Measurements from ENCODE around the gene DPP6. TPM values are rescaled to one million over a fixed set of nuclear protein-coding genes. Genes with fewer than 3 reads are reported as not detected.
"Not testable (repeated sequence)": the region's sequence is repeated elsewhere in the genome, so short reads cannot be mapped to it uniquely, and the experiment has no call there.

DPP6 gene
- total and polyA plus RNA-seq, 2 experiments from 2014 or later = 0.21 TPM; not detected in 1

- not testable (repeated sequence) for H3K4me3 ChIP-seq; H3K4me1 ChIP-seq (ENCODE audit: low read depth); H3K27me3 ChIP-seq; H3K27ac ChIP-seq; DNase-seq (ENCODE audit: low read depth in 1 of 2, low spot score in 1 of 2); H3K9me3 ChIP-seq (ENCODE audit: low read depth); H3K36me3 ChIP-seq
These were observed 96.8 kb downstream of the DPP6 start for GRCh38 chr7:154148791-154149516.

- H3K36me3 ChIP-seq; H3K9me3 ChIP-seq (ENCODE audit: low read depth); DNase-seq (ENCODE audit: low read depth in 1 of 2, low spot score in 1 of 2); H3K27ac ChIP-seq; H3K4me1 ChIP-seq (ENCODE audit: low read depth); H3K4me3 ChIP-seq; H3K27me3 ChIP-seq: not testable (repeated sequence)
These were observed 98.5 kb downstream of the DPP6 start for GRCh38 chr7:154150656-154151055.

GRCh38 chr7:154151306-154151705, 99.1 kb downstream of the DPP6 start:
- not testable (repeated sequence) for DNase-seq (ENCODE audit: low read depth in 1 of 2, low spot score in 1 of 2); H3K27ac ChIP-seq; H3K9me3 ChIP-seq (ENCODE audit: low read depth); H3K4me1 ChIP-seq (ENCODE audit: low read depth); H3K36me3 ChIP-seq; H3K27me3 ChIP-seq; H3K4me3 ChIP-seq

- H3K36me3 ChIP-seq; H3K27ac ChIP-seq; DNase-seq (ENCODE audit: low read depth in 1 of 2, low spot score in 1 of 2); H3K27me3 ChIP-seq; H3K9me3 ChIP-seq (ENCODE audit: low read depth); H3K4me1 ChIP-seq (ENCODE audit: low read depth); H3K4me3 ChIP-seq: not testable (repeated sequence)
These were observed 103.7 kb downstream of the DPP6 start for GRCh38 chr7:154155928-154156327.

GRCh38 chr7:154162921-154163320, 110.7 kb downstream of the DPP6 start:
- H3K36me3 ChIP-seq; H3K4me1 ChIP-seq (ENCODE audit: low read depth); DNase-seq (ENCODE audit: low read depth in 1 of 2, low spot score in 1 of 2); H3K9me3 ChIP-seq (ENCODE audit: low read depth); H3K27ac ChIP-seq; H3K27me3 ChIP-seq; H3K4me3 ChIP-seq: not testable (repeated sequence)

DNA sequence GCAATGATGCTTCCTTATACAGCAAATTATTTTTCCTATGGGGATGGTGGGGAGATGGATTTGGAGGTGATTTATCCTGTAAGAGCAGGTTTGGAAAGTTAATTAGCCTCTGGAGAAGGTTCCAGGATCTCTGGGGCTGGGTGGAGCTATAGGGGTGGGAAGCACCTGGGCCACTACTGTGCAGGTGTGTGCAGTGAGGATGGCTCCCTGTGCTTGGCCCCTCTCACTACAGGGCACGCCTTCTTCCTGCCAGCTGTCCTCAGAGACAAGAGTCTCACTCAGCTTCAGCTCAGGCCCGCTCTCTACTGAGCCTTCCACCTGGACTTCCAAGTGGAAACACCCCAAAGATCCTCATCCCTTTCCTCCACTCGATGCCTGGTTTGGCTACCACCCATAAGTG, 111.4 kb downstream of the DPP6 start:
- not testable (repeated sequence) for DNase-seq (ENCODE audit: low read depth in 1 of 2, low spot score in 1 of 2); H3K4me3 ChIP-seq; H3K27me3 ChIP-seq; H3K4me1 ChIP-seq (ENCODE audit: low read depth); H3K9me3 ChIP-seq (ENCODE audit: low read depth); H3K36me3 ChIP-seq; H3K27ac ChIP-seq

GRCh38 chr7:154167051-154167450, 114.9 kb downstream of the DPP6 start:
- peaks cover 10% of the 10 kb centered on the region for H3K4me1 ChIP-seq (ENCODE audit: low read depth)
- no peak overlapping the region for H3K27ac ChIP-seq
- TF ChIP-seq, protein P1, sequence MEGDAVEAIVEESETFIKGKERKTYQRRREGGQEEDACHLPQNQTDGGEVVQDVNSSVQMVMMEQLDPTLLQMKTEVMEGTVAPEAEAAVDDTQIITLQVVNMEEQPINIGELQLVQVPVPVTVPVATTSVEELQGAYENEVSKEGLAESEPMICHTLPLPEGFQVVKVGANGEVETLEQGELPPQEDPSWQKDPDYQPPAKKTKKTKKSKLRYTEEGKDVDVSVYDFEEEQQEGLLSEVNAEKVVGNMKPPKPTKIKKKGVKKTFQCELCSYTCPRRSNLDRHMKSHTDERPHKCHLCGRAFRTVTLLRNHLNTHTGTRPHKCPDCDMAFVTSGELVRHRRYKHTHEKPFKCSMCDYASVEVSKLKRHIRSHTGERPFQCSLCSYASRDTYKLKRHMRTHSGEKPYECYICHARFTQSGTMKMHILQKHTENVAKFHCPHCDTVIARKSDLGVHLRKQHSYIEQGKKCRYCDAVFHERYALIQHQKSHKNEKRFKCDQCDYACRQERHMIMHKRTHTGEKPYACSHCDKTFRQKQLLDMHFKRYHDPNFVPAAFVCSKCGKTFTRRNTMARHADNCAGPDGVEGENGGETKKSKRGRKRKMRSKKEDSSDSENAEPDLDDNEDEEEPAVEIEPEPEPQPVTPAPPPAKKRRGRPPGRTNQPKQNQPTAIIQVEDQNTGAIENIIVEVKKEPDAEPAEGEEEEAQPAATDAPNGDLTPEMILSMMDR (IDR thresholded peaks at IDR 0.05; ENCODE audit: low read depth, low read length) = no peak
- no peaks in the 10 kb centered on the region for H3K27me3 ChIP-seq
- no peak overlapping the region for H3K4me3 ChIP-seq
- no peaks in the 10 kb centered on the region for H3K9me3 ChIP-seq (ENCODE audit: low read depth)
- DNase-seq (ENCODE audit: low read depth in 1 of 2, low spot score in 1 of 2) = no peak
- H3K36me3 ChIP-seq = no peaks in the 10 kb centered on the region

- TF ChIP-seq, protein P1 (IDR thresholded peaks at IDR 0.05; ENCODE audit: low read depth, low read length) = no peak
- Histone ChIP-seq H3K9me3 (ENCODE audit: low read depth) (no peaks in the 10 kb centered on the region), H3K4me1 (ENCODE audit: low read depth) (peaks cover 10% of the 10 kb centered on the region), H3K36me3 (no peaks in the 10 kb centered on the region), H3K27me3 (peaks cover under 1% of the 10 kb centered on the region), H3K4me3 (no peak overlapping the region), H3K27ac (no peak overlapping the region)
- no peak for DNase-seq (ENCODE audit: low read depth in 1 of 2, low spot score in 1 of 2)
These were observed 115.6 kb downstream of the DPP6 start for GRCh38 chr7:154167807-154168206.

DNA sequence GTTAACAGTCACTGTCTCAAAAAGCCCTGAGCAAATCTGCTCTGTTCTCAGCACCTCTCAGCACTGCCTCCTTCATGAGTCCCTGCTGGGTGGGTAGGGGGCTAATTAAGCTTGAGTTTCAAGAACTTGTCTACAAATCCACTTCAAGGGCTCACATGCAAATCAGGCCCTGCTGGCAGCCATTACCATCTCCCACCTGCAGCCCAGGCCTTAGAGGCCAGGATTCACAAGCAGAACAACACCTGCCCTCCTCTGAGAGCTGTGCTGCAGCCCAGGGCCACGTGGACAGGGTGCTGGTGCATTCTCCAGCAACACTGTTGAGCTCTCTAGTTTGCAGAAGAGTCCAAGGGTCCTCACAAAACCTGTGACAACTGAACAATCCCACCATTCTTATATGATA, 119.2 kb downstream of the DPP6 start:
- H3K4me1 ChIP-seq (ENCODE audit: low read depth) = peaks cover 10% of the 10 kb centered on the region
- TF ChIP-seq, protein P1 (IDR thresholded peaks at IDR 0.05; ENCODE audit: low read depth, low read length) = no peak

More for the DNA sequence above, 119.2 kb downstream of the DPP6 start:
- no peak for DNase-seq (ENCODE audit: low read depth in 1 of 2, low spot score in 1 of 2)
- Histone ChIP-seq H3K36me3 (no peaks in the 10 kb centered on the region), H3K4me3 (no peak overlapping the region), H3K9me3 (ENCODE audit: low read depth) (no peaks in the 10 kb centered on the region), H3K27me3 (peaks cover 3% of the 10 kb centered on the region), H3K27ac (no peak overlapping the region)

Data from cardiac muscle cell (in vitro differentiated cells and primary cell).